HCT116 (cell line): ENCODE data around the gene CRIM1. TPM values are rescaled to one million over a fixed set of nuclear protein-coding genes. Genes with fewer than 3 reads are reported as not detected.
A peak's percentile ranks its signal among the peaks of the same experiment; 100 is the strongest.

Experiments used
- ATAC-seq: fragments of 200-7000 bp; cut with Tn5 transposase; 2 replicates; pipeline ENCODE4 v1.9.1; 2020; ENCODE audit warnings: mild to moderate bottlenecking, moderate library complexity
- BruUV-seq: library from RNA; stranded (reverse); fragments of 400-500 nt; replicated peaks from 2 replicates; lab custom pipeline; 2021; lab: Mats Ljungman, UMichigan
- CTCF ChIA-PET: fragments of 300-600 bp; sonication (Branson Sonifier 250); formaldehyde crosslinking; loops from one replicate; lab custom pipeline; 2021; ENCODE audit warnings: antibody characterized with exemption; lab: Charles Lee
- POLR2A ChIA-PET: fragments of 300-600, 350-600 bp; sonication (Branson Sonifier 250); formaldehyde crosslinking; loops from one replicate; lab custom pipeline; 2021; ENCODE audit warnings: antibody characterized with exemption; lab: Charles Lee
- RAD21 ChIA-PET, 2 experiments: fragments of 300-600 bp; sonication (Branson Sonifier 250); formaldehyde crosslinking; loops; one replicate each; lab custom pipeline; 2023; ENCODE audit warnings: low total read pairs in 2 of 2; ENCODE audit not compliant: uncharacterized antibody in 2 of 2, unreplicated experiment in 2 of 2, low non-redundant PET in 1 of 2; lab: Charles Lee
- DNase-seq: peaks from one replicate; pipeline ENCODE4 v3.0.0-alpha.2; 2010; ENCODE audit warnings: low read depth, low spot score
- H2AFZ ChIP-seq: fragments of 200-600 bp; shearing (Covaris generic), sonication (generic); 2 replicates; pipeline ENCODE4 v1.6.1; 2017; ENCODE audit warnings: low read depth, mixed run types, mixed read lengths, antibody characterized with exemption, low read length; ENCODE audit not compliant: poor library complexity, severe bottlenecking
- H3K27ac ChIP-seq: 2 replicates; pipeline ENCODE4 v1.5.1; 2012; ENCODE audit warnings: low read depth, low read length
- H3K27me3 ChIP-seq: fragments of 200-600 bp; sonication (generic); 2 replicates; pipeline ENCODE4 v1.6.1; 2016; ENCODE audit warnings: mixed run types, low read length, mixed read lengths; ENCODE audit not compliant: insufficient read depth
- H3K36me3 ChIP-seq, 2 experiments: fragments of 200-500 bp in 1 of 2; fragments of 200-600 bp in 1 of 2; sonication (Bioruptor generic) in 1 of 2; sonication (generic) in 1 of 2; 2 replicates each; pipeline versions ENCODE4 v1.5.1 to v1.6.1; 2014 to 2016; ENCODE audit warnings: low read length in 2 of 2, inconsistent platforms in 1 of 2, mixed read lengths in 1 of 2, mixed run types in 1 of 2; ENCODE audit not compliant: insufficient read depth in 2 of 2, control insufficient read depth in 1 of 2
- H3K4me1 ChIP-seq, 2 experiments: fragments of 200-600 bp in 1 of 2; sonication (generic) in 1 of 2; 2 replicates each; pipeline versions ENCODE4 v1.5.1 to v1.6.1; 2012 to 2017; ENCODE audit warnings: low read length in 2 of 2, inconsistent platforms in 1 of 2, mild to moderate bottlenecking in 1 of 2, mixed read lengths in 1 of 2, mixed run types in 1 of 2, moderate library complexity in 1 of 2; ENCODE audit not compliant: insufficient read depth in 2 of 2, control insufficient read depth in 1 of 2
- H3K4me2 ChIP-seq: fragments of 200-600 bp; sonication (generic); 2 replicates; pipeline ENCODE4 v1.6.1; 2017; ENCODE audit warnings: mixed run types, low read length, mixed read lengths
- H3K4me3 ChIP-seq, 2 experiments: fragments of 200-600 bp in 1 of 2; sonication (generic) in 1 of 2; replicated peaks in 1 of 2; 2 replicates each; pipeline ENCODE4 v1.5.1; 2011 to 2016; ENCODE audit warnings: low read length in 2 of 2, control low read depth in 1 of 2, low read depth in 1 of 2, mild to moderate bottlenecking in 1 of 2, mixed read lengths in 1 of 2, mixed run types in 1 of 2
- H3K79me2 ChIP-seq: fragments of 200-600 bp; sonication (generic); 2 replicates; pipeline ENCODE4 v1.6.1; 2017; ENCODE audit warnings: mild to moderate bottlenecking, mixed run types, low read length, moderate library complexity, mixed read lengths; ENCODE audit not compliant: insufficient read depth
- H3K9ac ChIP-seq: fragments of 200-600 bp; sonication (generic); 2 replicates; pipeline ENCODE4 v1.6.1; 2016; ENCODE audit warnings: low read length, mixed read lengths
- H3K9me2 ChIP-seq: fragments of 200-600 bp; sonication (generic), shearing (Covaris generic); 2 replicates; pipeline ENCODE4 v1.6.1; 2017; ENCODE audit warnings: mixed run types, mild to moderate bottlenecking, moderate library complexity; ENCODE audit not compliant: insufficient read depth
- H3K9me3 ChIP-seq, 2 experiments: fragments of 200-500 bp in 1 of 2; fragments of 200-600 bp in 1 of 2; sonication (Bioruptor generic) in 1 of 2; sonication (generic) in 1 of 2; 2 replicates each; pipeline ENCODE4 v1.6.1; 2014 to 2017; ENCODE audit warnings: low read length in 2 of 2, mixed read lengths in 2 of 2, inconsistent platforms in 1 of 2, low read depth in 1 of 2, mild to moderate bottlenecking in 1 of 2, mixed run types in 1 of 2, moderate library complexity in 1 of 2; ENCODE audit not compliant: control insufficient read depth in 1 of 2, insufficient read depth in 1 of 2
- H4K20me1 ChIP-seq: fragments of 200-600 bp; sonication (generic), shearing (Covaris generic); 2 replicates; pipeline ENCODE4 v1.6.1; 2017; ENCODE audit warnings: mixed run types, mild to moderate bottlenecking, moderate library complexity; ENCODE audit not compliant: insufficient read depth
- ATF3 ChIP-seq: IDR thresholded peaks from 2 replicates; pipeline ENCODE4 v1.6.1; 2012
- CTCF ChIP-seq, 3 experiments: fragments of 200-600 bp in 1 of 3; sonication (generic) in 1 of 3; IDR thresholded peaks in 2 of 3; conservative IDR thresholded peaks in 1 of 3; 2 replicates each; pipeline ENCODE4 v1.5.1; 2012 to 2017; ENCODE audit warnings: low read depth in 2 of 3, low read length in 2 of 3, antibody characterized with exemption in 1 of 3, borderline replicate concordance in 1 of 3, control low read depth in 1 of 3, mild to moderate bottlenecking in 1 of 3, mixed read lengths in 1 of 3, mixed run types in 1 of 3, moderate library complexity in 1 of 3; ENCODE audit not compliant: insufficient read depth in 1 of 3
- EZH2 ChIP-seq: fragments of 200-600 bp; sonication (generic); IDR thresholded peaks from 2 replicates; pipeline ENCODE4 v1.6.1; 2017; ENCODE audit warnings: antibody characterized with exemption, mixed run types
- FOSL1 ChIP-seq: IDR thresholded peaks from 2 replicates; pipeline ENCODE4 v1.6.1; 2012; ENCODE audit warnings: low read depth
- MAX ChIP-seq: IDR thresholded peaks from 2 replicates; pipeline ENCODE4 v1.6.1; 2012
- POLR2A ChIP-seq: IDR thresholded peaks from 2 replicates; pipeline ENCODE4 v1.7.0; 2011; ENCODE audit warnings: borderline replicate concordance; ENCODE audit not compliant: insufficient read depth, insufficient read length; ENCODE audit errors: extremely low read depth
- POLR2AphosphoS5 ChIP-seq: IDR thresholded peaks from 2 replicates; pipeline ENCODE4 v1.6.1; 2011; ENCODE audit warnings: mild to moderate bottlenecking, low read depth, low read length, moderate library complexity
- RAD21 ChIP-seq: IDR thresholded peaks from 2 replicates; pipeline ENCODE4 v1.6.1; 2012; ENCODE audit warnings: low read depth, mild to moderate bottlenecking
- REST ChIP-seq: IDR thresholded peaks from 2 replicates; pipeline ENCODE4 v1.6.1; 2012; ENCODE audit warnings: low read depth
- SIN3A ChIP-seq: IDR thresholded peaks from 2 replicates; pipeline ENCODE4 v1.6.1; 2012; ENCODE audit warnings: low read depth
- SP1 ChIP-seq: IDR thresholded peaks from 2 replicates; pipeline ENCODE4 v1.6.1; 2012; ENCODE audit warnings: low read depth
- SRF ChIP-seq: IDR thresholded peaks from 2 replicates; pipeline ENCODE4 v1.6.1; 2012; ENCODE audit warnings: low read depth
- TCF7L2 ChIP-seq: IDR thresholded peaks from 2 replicates; pipeline ENCODE4 v1.7.0; 2011; ENCODE audit warnings: borderline replicate concordance, inconsistent platforms; ENCODE audit not compliant: insufficient read depth, insufficient read length; ENCODE audit errors: extremely low read depth
- YY1 ChIP-seq: IDR thresholded peaks from 2 replicates; pipeline ENCODE4 v1.6.1; 2011; ENCODE audit warnings: low read length, low read depth, moderate library complexity, mild to moderate bottlenecking; ENCODE audit not compliant: insufficient replicate concordance; ENCODE audit errors: extremely low read depth
- ZNF274 ChIP-seq: fragments of 200-500 bp; sonication (Bioruptor generic); IDR thresholded peaks from 2 replicates; pipeline ENCODE4 v1.6.1; 2014; ENCODE audit warnings: mild to moderate bottlenecking, low read depth, low read length, inconsistent platforms
- intact Hi-C: fragments of 100-400 bp; cut with micrococcal nuclease; formaldehyde crosslinking; loops from 2 replicates; pipeline ENCODE4 v1.10.0; 2022
- total RNA-seq: library from RNA; stranded (reverse); gene quantifications from one replicate; pipeline ENCODE4 v1.2.1, GENCODE V29; 2021; ENCODE audit not compliant: unreplicated experiment

Gene CRIM1
- total RNA-seq, 1 experiment from 2014 or later: 27.2 TPM

- no peak overlapping the region for H2AFZ ChIP-seq
- H3K36me3 ChIP-seq: no peaks in the 10 kb centered on the region
- peak overlapping the region; percentile 87 for H3K4me2 ChIP-seq
- ChIA-PET RAD21 (no interaction called here), CTCF (interaction anchor here (1.6 kb wide), 1 partner anchor 90 kb away, joined by 7 read pairs; no protein-coding TSS in a partner anchor), POLR2A (no interaction called here)
- H3K79me2 ChIP-seq: peaks cover 100% of the 10 kb centered on the region
- no TSS peak for BruUV-seq
- no peaks in the 10 kb centered on the region for H3K9me3 ChIP-seq
- ATAC-seq: no peak
- no peak for TF ChIP-seq SIN3A
- H4K20me1 ChIP-seq: no peaks in the 10 kb centered on the region
- intact Hi-C loops: no loop called here
- H3K9me2 ChIP-seq: no peaks in the 10 kb centered on the region
- H3K27ac ChIP-seq: no peak overlapping the region
- no peak for DNase-seq
- peak overlapping the region; percentile 49 for H3K9ac ChIP-seq
- no peak overlapping the region for H3K4me3 ChIP-seq
- no peaks in the 10 kb centered on the region for H3K27me3 ChIP-seq
- peaks cover 75 to 96% of the 10 kb centered on the region in 2 experiments for H3K4me1 ChIP-seq
These were observed 14.1 kb downstream of the CRIM1 start for GRCh38 chr2:36369716-36370115.

GRCh38 chr2:36370281-36370680 is 14.7 kb downstream of the CRIM1 start:
- no peaks in the 10 kb centered on the region for H3K36me3 ChIP-seq
- H3K27ac ChIP-seq: peak overlapping the region; percentile 64; the same call in 1 of the 2 replicates
- DNase-seq (no peak), ATAC-seq (no peak)
- no peaks in the 10 kb centered on the region for H3K9me3 ChIP-seq
- H3K9me2 ChIP-seq: no peaks in the 10 kb centered on the region
- ChIA-PET RAD21 (no interaction called here), POLR2A (no interaction called here), CTCF (interaction anchor here (1.4 to 2.5 kb wide), 3 partner anchors 12 to 90 kb away, joined by 6 to 7 read pairs (median 7); no protein-coding TSS in a partner anchor)
- H3K4me2 ChIP-seq: peak overlapping the region; percentile 87
- intact Hi-C loops: no loop called here
- BruUV-seq: no TSS peak
- peak overlapping the region; percentile 49 for H3K9ac ChIP-seq
- H3K4me1 ChIP-seq: peaks cover 80 to 100% of the 10 kb centered on the region in 2 experiments
- H2AFZ ChIP-seq: no peak overlapping the region
- peaks cover 100% of the 10 kb centered on the region for H3K79me2 ChIP-seq
- no peaks in the 10 kb centered on the region for H3K27me3 ChIP-seq
- H4K20me1 ChIP-seq: no peaks in the 10 kb centered on the region
- peak overlapping the region in 1 of 2 experiments; percentile 54; a peak in 3 of 4 replicates for H3K4me3 ChIP-seq
- no peak for TF ChIP-seq ZNF274
- TF ChIP-seq SIN3A: no peak
- TF ChIP-seq EZH2: no peak
- TF ChIP-seq SRF: no peak
- TF ChIP-seq SP1: no peak
- no peak for TF ChIP-seq MAX
- TF ChIP-seq ATF3: no peak
- TF ChIP-seq CTCF (IDR thresholded peaks at IDR 0.05 in 2 of 3, conservative IDR thresholded peaks at IDR 0.05 in 1 of 3; ENCODE audit: borderline replicate concordance in 1 of 3, insufficient read depth in 1 of 3, low read depth in 2 of 3, low read length in 2 of 3): no peak
- no peak for TF ChIP-seq REST
- no peak for TF ChIP-seq YY1
- no peak for TF ChIP-seq POLR2A
- TF ChIP-seq RAD21: no peak
- TF ChIP-seq TCF7L2: no peak
- no peak for TF ChIP-seq POLR2AphosphoS5
- no peak for TF ChIP-seq FOSL1
